Liver (tissue), 9 donors: ENCODE results near the gene CUX1. TPM values are rescaled to one million over a fixed set of nuclear protein-coding genes. Genes with fewer than 3 reads are reported as not detected.

Source experiments
- DNase-seq: peaks from one replicate; pipeline ENCODE4 v3.0.0-alpha.2; 2017; ENCODE audit warnings: low spot score
- H3K27ac ChIP-seq, 2 donors: one replicate each; pipeline ENCODE4 v1.7.0; 2013; ENCODE audit warnings: inconsistent platforms in 2 of 2, low read length in 2 of 2, control low read depth in 1 of 2, low read depth in 1 of 2, mild to moderate bottlenecking in 1 of 2
- H3K27me3 ChIP-seq, 4 donors: one replicate each; pipeline versions ENCODE4 v1.6.1 to v1.7.0; 2013; ENCODE audit warnings: low read length in 3 of 4, inconsistent platforms in 1 of 4, mild to moderate bottlenecking in 1 of 4, moderate library complexity in 1 of 4; ENCODE audit not compliant: control insufficient read depth in 4 of 4, insufficient read depth in 4 of 4
- H3K36me3 ChIP-seq, 4 donors: one replicate each; pipeline versions ENCODE4 v1.6.1 to v1.7.0; 2013; ENCODE audit warnings: low read length in 3 of 4, mild to moderate bottlenecking in 3 of 4, low read depth in 1 of 4, moderate library complexity in 1 of 4; ENCODE audit not compliant: control insufficient read depth in 4 of 4, insufficient read depth in 3 of 4
- H3K4me1 ChIP-seq, 4 donors: one replicate each; pipeline versions ENCODE4 v1.6.1 to v1.7.0; 2013; ENCODE audit warnings: low read length in 3 of 4, mild to moderate bottlenecking in 3 of 4, moderate library complexity in 1 of 4; ENCODE audit not compliant: control insufficient read depth in 4 of 4, insufficient read depth in 4 of 4
- H3K4me3 ChIP-seq, 3 donors: one replicate each; pipeline versions ENCODE4 v1.6.1 to v1.7.0; 2013; ENCODE audit warnings: low read length in 3 of 3, control low read depth in 1 of 3, low read depth in 1 of 3, mild to moderate bottlenecking in 1 of 3
- H3K9ac ChIP-seq, 2 donors: one replicate each; pipeline ENCODE4 v1.7.0; 2013; ENCODE audit warnings: low read length in 2 of 2, mild to moderate bottlenecking in 2 of 2, moderate library complexity in 2 of 2, control low read depth in 1 of 2, low read depth in 1 of 2
- H3K9me3 ChIP-seq, 4 donors: one replicate each; pipeline versions ENCODE4 v1.6.1 to v1.7.0; 2013; ENCODE audit warnings: low read length in 3 of 4; ENCODE audit not compliant: control insufficient read depth in 4 of 4
- EGR1 ChIP-seq, 2 donors: IDR thresholded peaks; 2 replicates each; pipeline ENCODE4 v1.6.1; 2016 to 2018; ENCODE audit warnings: antibody characterized with exemption in 2 of 2, low read depth in 2 of 2
- FOXA1 ChIP-seq: IDR thresholded peaks from 2 replicates; pipeline ENCODE4 v1.6.1; 2016; ENCODE audit warnings: antibody characterized with exemption
- FOXA2 ChIP-seq: IDR thresholded peaks from 2 replicates; pipeline ENCODE4 v1.6.1; 2016; ENCODE audit warnings: antibody characterized with exemption
- GABPA ChIP-seq, 2 donors: IDR thresholded peaks in 1 of 2; conservative IDR thresholded peaks in 1 of 2; 2 replicates each; pipeline ENCODE4 v1.6.1; 2016; ENCODE audit warnings: antibody characterized with exemption in 2 of 2, mild to moderate bottlenecking in 1 of 2, moderate library complexity in 1 of 2
- HNF4A ChIP-seq, 2 donors: conservative IDR thresholded peaks; 2 replicates each; pipeline ENCODE4 v1.6.1; 2016; ENCODE audit warnings: antibody characterized with exemption in 2 of 2, mild to moderate bottlenecking in 2 of 2
- HNF4G ChIP-seq: IDR thresholded peaks from 2 replicates; pipeline ENCODE4 v1.6.1; 2016; ENCODE audit warnings: antibody characterized with exemption
- JUND ChIP-seq, 2 donors: IDR thresholded peaks; 2 replicates each; pipeline ENCODE4 v1.6.1; 2016; ENCODE audit warnings: antibody characterized with exemption in 2 of 2
- NR2F2 ChIP-seq: IDR thresholded peaks from 2 replicates; pipeline ENCODE4 v1.6.1; 2016; ENCODE audit warnings: antibody characterized with exemption
- RAD21 ChIP-seq, 2 donors: IDR thresholded peaks; 2 replicates each; pipeline ENCODE4 v1.6.1; 2016; ENCODE audit warnings: antibody characterized with exemption in 2 of 2, mild to moderate bottlenecking in 2 of 2
- RXRA ChIP-seq, 2 donors: IDR thresholded peaks; 2 replicates each; pipeline ENCODE4 v1.6.1; 2017 to 2018; ENCODE audit warnings: antibody characterized with exemption in 2 of 2, mild to moderate bottlenecking in 1 of 2
- SP1 ChIP-seq: IDR thresholded peaks from 2 replicates; pipeline ENCODE4 v1.6.1; 2018; ENCODE audit warnings: antibody characterized with exemption, mild to moderate bottlenecking
- TAF1 ChIP-seq: conservative IDR thresholded peaks from 2 replicates; pipeline ENCODE4 v1.6.1; 2016; ENCODE audit warnings: antibody characterized with exemption, mild to moderate bottlenecking
- YY1 ChIP-seq: IDR thresholded peaks from 2 replicates; pipeline ENCODE4 v1.6.1; 2016; ENCODE audit warnings: antibody characterized with exemption, mild to moderate bottlenecking
- WGBS: extraction: QIAGEN DNeasy Blood & Tissue Kit; methylation state at CpG from one replicate; pipeline ENCODE4 v1.1.7; 2013; 5-methylcytosine and 5-hydroxymethylcytosine counted together
- polyA plus RNA-seq, 2 donors: library from polyadenylated mRNA; stranded (reverse) in 1 of 2; unstranded in 1 of 2; fragments of 200-250 nt in 1 of 2; fragments of >200 nt in 1 of 2; fragmentation: Nextera tagmentation in 1 of 2; extraction: Ambion mirVana in 1 of 2; gene quantifications; one replicate each; pipeline versions ENCODE4 v1.2.1 to v1.2.3, GENCODE V29; 2013 to 2015
- total RNA-seq, 2 donors: library from RNA; depleted of rRNA; stranded (reverse); fragments of >200 nt; gene quantifications; one replicate each; pipeline ENCODE4 v1.2.3, GENCODE V29; 2014
- TF ChIP-seq, protein P1 (sequence below): IDR thresholded peaks from 2 replicates; pipeline ENCODE4 v1.6.1; 2016; ENCODE audit warnings: antibody characterized with exemption
- TF ChIP-seq, protein P2 (sequence below): IDR thresholded peaks from 2 replicates; pipeline ENCODE4 v1.6.1; 2016; ENCODE audit warnings: antibody characterized with exemption
- TF ChIP-seq, protein P3 (sequence below): IDR thresholded peaks from 2 replicates; pipeline ENCODE4 v1.6.1; 2016; ENCODE audit warnings: antibody characterized with exemption, mild to moderate bottlenecking
- TF ChIP-seq, protein P4 (sequence below): IDR thresholded peaks from 2 replicates; pipeline ENCODE4 v1.6.1; 2016; ENCODE audit warnings: antibody characterized with exemption
- TF ChIP-seq, protein P5 (sequence below): fragments of 150-350 bp; IDR thresholded peaks from 2 replicates; pipeline ENCODE4 v1.5.1; 2017; ENCODE audit warnings: improper control_type of control experiment, low read depth, low read length; ENCODE audit not compliant: missing input control
- donor health status: healthy.
- donor health status: healthy.
- donor health status: healthy.
- donor health status: healthy.
- donor health status: healthy.

CUX1 gene
- total and polyA plus RNA-seq, 4 donors: 18.6 to 40.6 (median 21.4) TPM

DNA sequence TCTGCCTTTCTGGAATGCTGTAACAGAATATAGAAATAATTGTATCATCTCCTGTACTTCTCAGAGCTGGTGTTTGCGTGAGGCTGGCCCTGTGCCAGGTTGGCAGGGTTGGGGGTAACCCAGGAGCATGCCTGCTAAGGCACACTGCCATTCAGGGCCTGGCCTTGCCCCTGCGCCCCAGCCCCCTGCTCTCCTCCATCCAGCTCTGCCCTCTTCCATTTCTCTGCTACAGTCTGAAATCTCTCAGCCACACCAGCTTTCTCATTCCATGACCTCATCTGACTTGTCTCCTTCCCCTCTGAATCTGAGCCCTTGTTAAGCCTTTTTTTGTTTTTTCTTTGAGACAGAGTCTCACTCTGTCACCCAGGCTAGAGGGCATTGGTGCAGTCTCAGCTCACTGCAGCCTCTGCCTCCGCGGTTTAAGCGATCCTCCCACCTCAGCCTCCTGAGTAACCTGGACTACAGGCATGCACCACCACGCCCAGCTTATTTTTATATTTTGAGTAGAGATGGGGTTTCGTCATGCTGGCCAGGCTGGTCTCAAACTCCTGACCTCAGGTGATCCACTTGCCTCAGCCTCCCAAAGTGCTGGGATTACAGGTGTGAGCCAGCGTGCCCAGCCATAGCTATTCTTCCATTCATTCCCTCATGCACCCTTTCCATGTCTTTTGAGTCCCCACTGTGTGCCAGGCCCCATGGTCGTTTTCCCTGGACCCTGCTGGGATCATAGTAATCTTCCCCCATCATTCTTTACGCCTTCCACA is 206.8 kb downstream of the CUX1 start:
- H3K9ac ChIP-seq: no peak overlapping the region
- peaks cover 0 to 3% (median under 1%) of the 10 kb centered on the region in 4 donors for H3K36me3 ChIP-seq
- TF ChIP-seq HNF4G (no peak), YY1 (no peak), FOXA2 (no peak), SP1 (no peak), TAF1 (no peak), FOXA1 (no peak), HNF4A (conservative IDR thresholded peaks at IDR 0.05) (no peak), RXRA (IDR thresholded peaks at IDR 0.05) (no peak), NR2F2 (no peak), JUND (IDR thresholded peaks at IDR 0.05) (no peak), EGR1 (IDR thresholded peaks at IDR 0.05; ENCODE audit: low read depth in 2 of 2) (no peak), RAD21 (IDR thresholded peaks at IDR 0.05) (no peak), GABPA (IDR thresholded peaks at IDR 0.05 in 1 of 2, conservative IDR thresholded peaks at IDR 0.05 in 1 of 2) (no peak)
- TF ChIP-seq, protein P1, sequence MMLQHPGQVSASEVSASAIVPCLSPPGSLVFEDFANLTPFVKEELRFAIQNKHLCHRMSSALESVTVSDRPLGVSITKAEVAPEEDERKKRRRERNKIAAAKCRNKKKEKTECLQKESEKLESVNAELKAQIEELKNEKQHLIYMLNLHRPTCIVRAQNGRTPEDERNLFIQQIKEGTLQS: no peak
- TF ChIP-seq, protein P2, sequence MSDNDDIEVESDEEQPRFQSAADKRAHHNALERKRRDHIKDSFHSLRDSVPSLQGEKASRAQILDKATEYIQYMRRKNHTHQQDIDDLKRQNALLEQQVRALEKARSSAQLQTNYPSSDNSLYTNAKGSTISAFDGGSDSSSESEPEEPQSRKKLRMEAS: no peak
- TF ChIP-seq, protein P3, sequence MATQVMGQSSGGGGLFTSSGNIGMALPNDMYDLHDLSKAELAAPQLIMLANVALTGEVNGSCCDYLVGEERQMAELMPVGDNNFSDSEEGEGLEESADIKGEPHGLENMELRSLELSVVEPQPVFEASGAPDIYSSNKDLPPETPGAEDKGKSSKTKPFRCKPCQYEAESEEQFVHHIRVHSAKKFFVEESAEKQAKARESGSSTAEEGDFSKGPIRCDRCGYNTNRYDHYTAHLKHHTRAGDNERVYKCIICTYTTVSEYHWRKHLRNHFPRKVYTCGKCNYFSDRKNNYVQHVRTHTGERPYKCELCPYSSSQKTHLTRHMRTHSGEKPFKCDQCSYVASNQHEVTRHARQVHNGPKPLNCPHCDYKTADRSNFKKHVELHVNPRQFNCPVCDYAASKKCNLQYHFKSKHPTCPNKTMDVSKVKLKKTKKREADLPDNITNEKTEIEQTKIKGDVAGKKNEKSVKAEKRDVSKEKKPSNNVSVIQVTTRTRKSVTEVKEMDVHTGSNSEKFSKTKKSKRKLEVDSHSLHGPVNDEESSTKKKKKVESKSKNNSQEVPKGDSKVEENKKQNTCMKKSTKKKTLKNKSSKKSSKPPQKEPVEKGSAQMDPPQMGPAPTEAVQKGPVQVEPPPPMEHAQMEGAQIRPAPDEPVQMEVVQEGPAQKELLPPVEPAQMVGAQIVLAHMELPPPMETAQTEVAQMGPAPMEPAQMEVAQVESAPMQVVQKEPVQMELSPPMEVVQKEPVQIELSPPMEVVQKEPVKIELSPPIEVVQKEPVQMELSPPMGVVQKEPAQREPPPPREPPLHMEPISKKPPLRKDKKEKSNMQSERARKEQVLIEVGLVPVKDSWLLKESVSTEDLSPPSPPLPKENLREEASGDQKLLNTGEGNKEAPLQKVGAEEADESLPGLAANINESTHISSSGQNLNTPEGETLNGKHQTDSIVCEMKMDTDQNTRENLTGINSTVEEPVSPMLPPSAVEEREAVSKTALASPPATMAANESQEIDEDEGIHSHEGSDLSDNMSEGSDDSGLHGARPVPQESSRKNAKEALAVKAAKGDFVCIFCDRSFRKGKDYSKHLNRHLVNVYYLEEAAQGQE: no peak
- TF ChIP-seq, protein P4, sequence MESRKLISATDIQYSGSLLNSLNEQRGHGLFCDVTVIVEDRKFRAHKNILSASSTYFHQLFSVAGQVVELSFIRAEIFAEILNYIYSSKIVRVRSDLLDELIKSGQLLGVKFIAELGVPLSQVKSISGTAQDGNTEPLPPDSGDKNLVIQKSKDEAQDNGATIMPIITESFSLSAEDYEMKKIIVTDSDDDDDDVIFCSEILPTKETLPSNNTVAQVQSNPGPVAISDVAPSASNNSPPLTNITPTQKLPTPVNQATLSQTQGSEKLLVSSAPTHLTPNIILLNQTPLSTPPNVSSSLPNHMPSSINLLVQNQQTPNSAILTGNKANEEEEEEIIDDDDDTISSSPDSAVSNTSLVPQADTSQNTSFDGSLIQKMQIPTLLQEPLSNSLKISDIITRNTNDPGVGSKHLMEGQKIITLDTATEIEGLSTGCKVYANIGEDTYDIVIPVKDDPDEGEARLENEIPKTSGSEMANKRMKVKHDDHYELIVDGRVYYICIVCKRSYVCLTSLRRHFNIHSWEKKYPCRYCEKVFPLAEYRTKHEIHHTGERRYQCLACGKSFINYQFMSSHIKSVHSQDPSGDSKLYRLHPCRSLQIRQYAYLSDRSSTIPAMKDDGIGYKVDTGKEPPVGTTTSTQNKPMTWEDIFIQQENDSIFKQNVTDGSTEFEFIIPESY: no peak
- no peaks in the 10 kb centered on the region for H3K9me3 ChIP-seq
- no peak for DNase-seq
- H3K27ac ChIP-seq: peak overlapping the region; percentile 74 to 79
- H3K4me3 ChIP-seq: no peak overlapping the region
- 76% methylated on average over 10 of the region's 10 CpGs for WGBS
- no peaks in the 10 kb centered on the region for H3K27me3 ChIP-seq
- peaks cover 0 to 26% (median 9%) of the 10 kb centered on the region in 4 donors for H3K4me1 ChIP-seq

DNA sequence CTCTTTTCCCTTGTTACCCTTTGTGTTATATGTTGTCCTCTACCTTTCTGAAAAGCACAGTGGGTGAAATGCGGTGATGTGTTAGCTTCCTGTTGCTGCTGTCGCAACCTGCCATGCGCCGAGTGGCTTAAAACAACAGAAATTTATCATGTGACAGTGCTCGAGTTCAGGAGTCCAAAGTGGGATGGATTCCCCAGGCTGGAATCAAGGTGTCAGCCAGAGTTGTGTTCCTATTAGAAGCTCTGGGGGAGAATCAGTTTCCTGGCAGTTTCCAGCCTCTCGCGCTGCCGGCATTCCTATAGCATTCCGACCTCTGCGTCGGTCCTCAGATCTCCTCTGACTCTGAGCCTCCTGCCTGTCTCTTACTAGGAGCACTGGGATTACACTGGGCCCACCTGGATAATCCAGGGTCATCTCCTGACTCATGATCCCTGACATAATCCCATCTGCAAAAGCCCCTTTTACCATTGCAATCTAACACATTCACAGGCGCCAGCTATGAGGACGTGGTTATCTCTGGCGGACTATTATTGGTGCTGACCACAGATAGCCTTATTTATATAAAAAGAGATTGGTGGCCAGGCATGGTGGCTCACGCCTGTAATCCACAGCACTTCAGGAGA is 207.5 kb downstream of the CUX1 start:
- Histone ChIP-seq H3K36me3 (peaks cover 0 to 4% (median under 1%) of the 10 kb centered on the region in 4 donors), H3K9me3 (no peaks in the 10 kb centered on the region), H3K27ac (peak overlapping the region; percentile 74 to 79), H3K4me3 (no peak overlapping the region), H3K27me3 (no peaks in the 10 kb centered on the region), H3K4me1 (peaks cover 0 to 26% (median 9%) of the 10 kb centered on the region in 4 donors), H3K9ac (peak overlapping the region in 1 of 2 donors; percentile 78)
- peak; percentile 47 for DNase-seq
- 47% methylated on average over 15 of the region's 15 CpGs for WGBS
- TF ChIP-seq EGR1 (IDR thresholded peaks at IDR 0.05; ENCODE audit: low read depth in 2 of 2) (peak in 1 of 2 donors; percentile 66), YY1 (peak; percentile 86), RAD21 (IDR thresholded peaks at IDR 0.05) (peak; percentile 59 to 67), SP1 (peak; percentile 96), FOXA2 (peak; percentile 63), RXRA (IDR thresholded peaks at IDR 0.05) (peak; percentile 79 to 88), HNF4A (conservative IDR thresholded peaks at IDR 0.05) (peak; percentile 95 to 96), HNF4G (peak; percentile 76)
- TF ChIP-seq, protein P3: peak; percentile 77
- TF ChIP-seq, protein P1: no peak
- TF ChIP-seq, protein P5, sequence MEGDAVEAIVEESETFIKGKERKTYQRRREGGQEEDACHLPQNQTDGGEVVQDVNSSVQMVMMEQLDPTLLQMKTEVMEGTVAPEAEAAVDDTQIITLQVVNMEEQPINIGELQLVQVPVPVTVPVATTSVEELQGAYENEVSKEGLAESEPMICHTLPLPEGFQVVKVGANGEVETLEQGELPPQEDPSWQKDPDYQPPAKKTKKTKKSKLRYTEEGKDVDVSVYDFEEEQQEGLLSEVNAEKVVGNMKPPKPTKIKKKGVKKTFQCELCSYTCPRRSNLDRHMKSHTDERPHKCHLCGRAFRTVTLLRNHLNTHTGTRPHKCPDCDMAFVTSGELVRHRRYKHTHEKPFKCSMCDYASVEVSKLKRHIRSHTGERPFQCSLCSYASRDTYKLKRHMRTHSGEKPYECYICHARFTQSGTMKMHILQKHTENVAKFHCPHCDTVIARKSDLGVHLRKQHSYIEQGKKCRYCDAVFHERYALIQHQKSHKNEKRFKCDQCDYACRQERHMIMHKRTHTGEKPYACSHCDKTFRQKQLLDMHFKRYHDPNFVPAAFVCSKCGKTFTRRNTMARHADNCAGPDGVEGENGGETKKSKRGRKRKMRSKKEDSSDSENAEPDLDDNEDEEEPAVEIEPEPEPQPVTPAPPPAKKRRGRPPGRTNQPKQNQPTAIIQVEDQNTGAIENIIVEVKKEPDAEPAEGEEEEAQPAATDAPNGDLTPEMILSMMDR: no peak
